ENCODE measurements around the gene CCT7. TPM values are rescaled to one million over a fixed set of nuclear protein-coding genes. Genes with fewer than 3 reads are reported as not detected.

Gene CCT7
- total and polyA plus RNA-seq, 5 experiments from 2014 or later, result 206 to 306 (median 294) TPM

DNA sequence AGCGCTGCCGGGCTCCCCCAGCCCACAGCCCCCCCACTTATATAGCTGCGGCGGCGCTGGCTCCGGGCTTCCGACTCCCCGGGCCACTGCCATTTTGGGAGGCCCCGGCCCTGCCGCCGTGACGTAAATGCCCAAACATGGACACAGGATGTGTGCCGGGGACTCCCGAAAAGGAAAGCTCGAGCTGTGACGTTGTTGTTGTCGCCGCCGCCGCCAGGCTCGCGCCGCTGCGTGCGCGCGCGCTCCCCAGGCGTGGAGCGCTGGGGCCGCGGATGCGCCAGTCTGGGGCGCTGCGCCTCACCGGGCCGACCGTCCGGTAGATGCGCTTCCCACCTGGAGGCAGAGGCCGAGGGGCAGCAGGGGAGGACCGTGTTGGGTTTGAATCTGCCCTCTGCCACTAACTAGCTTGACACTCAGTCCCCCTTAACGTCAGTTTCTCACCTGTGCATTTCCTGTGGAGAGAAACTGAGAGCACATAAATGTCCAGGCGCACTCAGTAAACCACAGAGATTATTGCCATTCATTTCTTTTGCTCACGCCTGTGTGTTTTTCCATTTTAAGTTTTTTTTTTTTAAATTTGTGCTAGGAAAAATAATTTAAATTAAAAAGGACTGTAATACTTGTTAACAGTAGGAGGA, 59.5 kb downstream of the CCT7 start, which contains the start of gene EGR4:
EGR4 (minus strand) TSS at position 15 of the 638 bp plus-strand sequence. CDS start 231 bp downstream, outside the sequence.
- peak; percentile 90 to 94 for ATAC-seq
- DNase-seq, result peak; percentile 73 to 95 (median 89)
- Mint-ChIP-seq H3K4me3 (peak within 1 kb of the TSS; percentile 60 to 84 (median 76)), H3K27me3 (peaks cover 37 to 70% (median 63%) of the 10 kb centered on the region in 5 donors), H3K9me3 (no peaks in the 10 kb centered on the region), H3K4me1 (peaks cover 3 to 20% (median 14%) of the 10 kb centered on the region in 4 donors), H3K27ac (peak within 1 kb of the TSS in 2 of 10 donors; percentile 61 to 65), H3K36me3 (no peaks in the 10 kb centered on the region)
- POLR2A ChIA-PET, result interaction anchor here (0.7 to 4.9 kb wide), 4 partner anchors 9 to 590 kb away, joined by 4 to 27 read pairs (median 10); partner anchors contain the start of genes ALMS1, CCT7, FBXO41 and PRADC1

DNA sequence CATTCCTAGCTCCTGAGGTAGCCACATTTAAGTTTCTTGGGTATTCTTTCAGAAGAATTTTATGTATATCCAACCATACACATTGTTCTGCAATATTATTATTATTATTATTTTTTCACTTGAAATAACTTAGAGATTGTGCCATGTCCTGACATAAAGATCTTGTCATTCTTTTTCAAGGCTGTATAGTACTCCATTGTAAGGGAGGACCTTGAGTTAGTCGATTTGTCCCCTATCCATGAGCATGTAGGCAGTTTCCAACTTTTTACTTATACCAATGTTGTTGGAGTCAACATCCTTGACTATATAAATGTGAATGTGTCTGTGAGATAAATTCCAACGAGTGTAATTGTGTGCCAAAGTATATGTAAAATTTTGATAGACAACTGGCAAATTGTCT, 60.1 kb downstream of the CCT7 start:
- no peak for DNase-seq
- Mint-ChIP-seq H3K36me3 (no peaks in the 10 kb centered on the region), H3K4me1 (peaks cover 3 to 20% (median 14%) of the 10 kb centered on the region in 4 donors), H3K27ac (no peak overlapping the region), H3K9me3 (no peaks in the 10 kb centered on the region), H3K4me3 (peak overlapping the region in 6 of 10 donors; percentile 36 to 79 (median 56)), H3K27me3 (peaks cover 37 to 67% (median 63%) of the 10 kb centered on the region in 5 donors)
- no peak for ATAC-seq
- POLR2A ChIA-PET, result interaction anchor here (0.7 to 4.9 kb wide), 3 partner anchors 9 to 590 kb away, joined by 4 to 27 read pairs (median 11); partner anchors contain the start of genes CCT7, FBXO41 and PRADC1

DNA sequence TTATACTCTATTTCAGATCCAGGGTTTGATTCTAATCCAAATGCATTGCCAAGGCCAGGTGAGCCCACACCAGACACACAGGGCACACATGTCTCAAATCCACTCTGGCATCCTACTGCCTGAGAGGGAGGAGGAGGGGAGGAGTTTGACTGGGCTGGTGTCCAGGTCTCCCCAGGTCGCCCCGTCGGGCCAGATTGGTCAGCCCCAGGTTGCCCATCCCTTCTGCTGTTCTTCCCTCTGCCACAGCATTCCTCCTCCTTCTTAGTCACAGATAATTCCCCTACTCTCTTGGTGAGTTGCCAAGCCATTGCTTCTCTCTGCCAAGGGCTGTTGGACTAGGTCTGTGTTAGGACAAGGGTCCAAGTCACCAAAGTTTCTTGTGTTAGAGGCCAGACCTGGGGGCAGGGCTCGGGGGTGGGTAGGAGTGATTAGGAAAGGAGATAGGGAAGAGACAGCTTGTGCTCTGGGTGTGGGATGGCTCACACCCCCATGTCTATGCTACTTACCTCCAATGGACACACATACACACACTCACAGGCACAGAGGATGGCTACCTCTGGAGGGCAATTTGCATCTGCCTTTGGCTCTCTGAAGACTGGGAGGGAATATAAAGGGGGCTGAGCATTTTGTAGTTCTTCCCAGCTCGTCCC, 61.8 kb downstream of the CCT7 start:
- DNase-seq (no peak), ATAC-seq (no peak)
- Mint-ChIP-seq H3K9me3 (no peaks in the 10 kb centered on the region), H3K4me1 (peaks cover 3 to 15% (median 11%) of the 10 kb centered on the region in 4 donors), H3K27ac (peak overlapping the region in 1 of 10 donors; percentile 68), H3K27me3 (peaks cover 36 to 70% (median 65%) of the 10 kb centered on the region in 5 donors), H3K4me3 (no peak overlapping the region), H3K36me3 (no peaks in the 10 kb centered on the region)
- POLR2A ChIA-PET, result no interaction called here

DNA sequence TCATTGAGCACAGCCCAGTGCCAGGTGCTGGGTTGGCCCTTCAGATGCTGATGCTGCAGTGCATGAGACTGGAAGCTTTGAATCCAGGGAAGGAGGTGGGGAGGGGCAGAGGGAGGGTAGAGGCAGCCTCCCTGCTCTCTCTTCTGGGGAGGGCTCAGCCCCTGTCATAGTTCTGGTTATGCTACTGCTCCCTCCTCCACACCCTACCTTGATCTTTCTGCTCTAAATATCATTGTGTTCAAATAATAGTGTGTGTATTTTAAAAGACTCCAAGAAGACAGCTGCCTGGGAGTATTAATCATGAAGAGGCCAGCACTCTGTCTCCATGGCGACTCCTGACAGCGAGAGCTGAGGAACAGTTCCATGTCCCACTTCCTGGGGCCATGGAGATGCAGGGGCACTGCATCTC, 63.0 kb downstream of the CCT7 start:
- Mint-ChIP-seq H3K9me3 (no peaks in the 10 kb centered on the region), H3K27me3 (peaks cover 42 to 71% (median 66%) of the 10 kb centered on the region in 5 donors), H3K27ac (peak overlapping the region in 1 of 10 donors; percentile 53), H3K4me3 (no peak overlapping the region), H3K4me1 (peaks cover 0 to 7% (median 3%) of the 10 kb centered on the region in 4 donors), H3K36me3 (no peaks in the 10 kb centered on the region)
- DNase-seq (no peak), ATAC-seq (no peak)
- POLR2A ChIA-PET, result no interaction called here

DNA sequence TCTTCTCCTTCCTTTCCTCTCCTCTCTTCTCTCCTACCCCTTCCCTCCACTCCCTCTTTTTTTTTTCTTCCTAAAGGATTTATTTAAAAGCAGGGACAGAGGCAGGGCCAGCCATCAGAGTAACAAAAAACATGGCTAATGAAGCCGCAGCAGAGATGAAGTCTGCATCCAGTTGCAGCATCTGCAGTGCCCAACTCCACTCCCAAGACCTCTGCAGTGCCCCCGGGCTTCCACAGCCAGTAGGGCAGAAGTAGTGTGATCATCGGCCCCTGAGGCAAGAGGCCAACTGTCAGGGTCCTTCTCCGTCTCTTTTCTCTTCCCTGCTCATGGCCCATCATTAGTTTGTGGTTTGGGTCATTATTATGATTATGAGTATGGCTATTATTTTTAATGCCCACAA, 63.5 kb downstream of the CCT7 start:
- no peaks in the 10 kb centered on the region for H3K36me3 Mint-ChIP-seq
- H3K27me3 Mint-ChIP-seq, result peaks cover 45 to 74% (median 67%) of the 10 kb centered on the region in 5 donors
- POLR2A ChIA-PET, result no interaction called here
- no peak overlapping the region for H3K27ac Mint-ChIP-seq
- DNase-seq (no peak), ATAC-seq (no peak)
- no peak overlapping the region for H3K4me3 Mint-ChIP-seq
- no peaks in the 10 kb centered on the region for H3K9me3 Mint-ChIP-seq
- peaks cover 0 to 5% (median 2%) of the 10 kb centered on the region in 4 donors for H3K4me1 Mint-ChIP-seq

DNA sequence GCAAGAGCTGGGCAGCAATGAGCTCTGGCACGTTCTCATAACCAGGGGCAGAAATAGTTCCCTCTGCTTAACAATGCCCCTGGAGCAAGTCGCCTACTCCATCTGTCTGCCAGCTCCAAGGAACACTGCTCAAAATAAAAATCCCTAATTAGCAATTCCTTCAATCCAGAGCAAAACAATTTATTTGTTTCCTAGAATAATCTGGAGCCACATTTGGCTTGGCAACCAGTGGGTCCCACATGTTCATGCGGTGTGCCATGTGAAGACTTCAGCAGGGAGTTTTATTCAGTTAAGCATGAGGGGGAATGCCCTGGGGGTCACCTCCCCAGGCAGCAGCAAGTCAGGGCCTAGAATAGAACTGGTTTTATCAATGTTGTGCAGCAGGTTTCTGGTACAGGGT, 66.8 kb downstream of the CCT7 start:
- H3K27me3 Mint-ChIP-seq, result peaks cover 41 to 61% (median 50%) of the 10 kb centered on the region in 5 donors
- H3K9me3 Mint-ChIP-seq, result no peaks in the 10 kb centered on the region
- POLR2A ChIA-PET, result no interaction called here
- H3K4me1 Mint-ChIP-seq, result no peaks in the 10 kb centered on the region
- H3K4me3 Mint-ChIP-seq, result no peak overlapping the region
- ATAC-seq, result no peak
- DNase-seq, result no peak
- H3K27ac Mint-ChIP-seq, result no peak overlapping the region
- no peaks in the 10 kb centered on the region for H3K36me3 Mint-ChIP-seq

DNA sequence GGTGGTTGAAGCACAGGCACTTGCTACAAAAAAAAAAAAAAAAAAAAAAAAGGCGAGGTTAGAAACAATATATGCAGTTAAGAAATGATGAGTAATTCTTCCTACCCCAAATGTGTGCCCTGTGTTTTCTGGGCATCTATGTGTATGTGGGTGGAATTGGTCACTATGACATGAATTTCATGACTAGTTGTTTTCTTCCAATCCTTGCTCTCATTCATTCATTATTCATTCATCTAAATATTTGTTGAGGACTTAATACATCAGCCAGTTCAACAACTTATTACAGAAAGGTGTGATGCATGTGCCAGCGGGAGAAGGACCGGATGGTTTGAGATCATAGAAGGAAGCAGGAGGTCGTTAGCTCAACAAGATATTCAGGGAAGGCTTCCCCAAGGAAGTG, 67.5 kb downstream of the CCT7 start:
- Mint-ChIP-seq H3K27me3 (peaks cover 34 to 55% (median 44%) of the 10 kb centered on the region in 5 donors), H3K4me3 (no peak overlapping the region), H3K4me1 (no peaks in the 10 kb centered on the region), H3K9me3 (no peaks in the 10 kb centered on the region), H3K27ac (no peak overlapping the region), H3K36me3 (no peaks in the 10 kb centered on the region)
- DNase-seq (no peak), ATAC-seq (no peak)
- POLR2A ChIA-PET, result no interaction called here

Other genes starting within 250 kb of the CCT7 start
- 10 to 100 TPM; 17.1 to 20.0 TPM for gene SFXN5, start 162.6 kb upstream of the CCT7 start, total RNA-seq
- gene SFXN5, start 162.6 kb upstream of the CCT7 start, polyA plus RNA-seq, result 1 to 10 TPM; 1.7 to 3.5 (median 2.6) TPM
- 10 to 100 TPM in 1 of 2 experiments, 1 to 10 TPM in 1; 7.4 to 11.3 TPM for gene RAB11FIP5, start 121.4 kb upstream of the CCT7 start, total RNA-seq
- 1 to 10 TPM; 4.0 to 7.0 (median 4.3) TPM for gene RAB11FIP5, start 121.4 kb upstream of the CCT7 start, polyA plus RNA-seq
- gene NOTO, start 31.7 kb upstream of the CCT7 start, total RNA-seq, result not detected
- not detected for gene NOTO, start 31.7 kb upstream of the CCT7 start, polyA plus RNA-seq
- 10 to 100 TPM; 51.2 to 56.3 TPM for gene SMYD5, start 20.1 kb upstream of the CCT7 start, total RNA-seq
- 10 to 100 TPM; 22.7 to 28.3 (median 25.3) TPM for gene SMYD5, start 20.1 kb upstream of the CCT7 start, polyA plus RNA-seq
- gene PRADC1, start 1.1 kb upstream of the CCT7 start, total RNA-seq, result 10 to 100 TPM in 1 of 2 experiments, 1 to 10 TPM in 1; 7.8 to 10.7 TPM
- 10 to 100 TPM; 26.1 to 38.8 (median 27.6) TPM for gene PRADC1, start 1.1 kb upstream of the CCT7 start, polyA plus RNA-seq
- 10 to 100 TPM; 26.5 to 28.0 TPM for gene FBXO41, start 50.2 kb downstream of the CCT7 start, total RNA-seq
- 1 to 10 TPM; 1.0 to 2.7 (median 1.8) TPM for gene FBXO41, start 50.2 kb downstream of the CCT7 start, polyA plus RNA-seq
- gene EGR4, start 59.2 kb downstream of the CCT7 start, total RNA-seq, result not detected
- gene EGR4, start 59.2 kb downstream of the CCT7 start, polyA plus RNA-seq, result not detected
- gene ALMS1, start 151.5 kb downstream of the CCT7 start, total RNA-seq, result 10 to 100 TPM; 28.3 to 28.8 TPM
- 1 to 10 TPM; 1.9 to 5.1 (median 2.2) TPM for gene ALMS1, start 151.5 kb downstream of the CCT7 start, polyA plus RNA-seq

All from naive thymus-derived CD8-positive, alpha-beta T cell (primary cell).